ENCODE data around the gene HTRA2.
"Not testable (repeated sequence)": the region's sequence is repeated elsewhere in the genome, so short reads cannot be mapped to it uniquely, and the experiment has no call there.

The HTRA2 gene

GRCh38 chr2:74554820-74555531 lies 25.2 kb downstream of the HTRA2 start:
- in situ Hi-C loops (cut with MboI; ENCODE audit: low pct_unique_long_range_greater_than_20kb, low sequenced_read_pairs) = no loop called here

GRCh38 chr2:74555610-74556103 lies 25.9 kb downstream of the HTRA2 start:
- in situ Hi-C loops (cut with MboI; ENCODE audit: low pct_unique_long_range_greater_than_20kb, low sequenced_read_pairs) = no loop called here
- DNase-seq = peak; percentile 54

More at GRCh38 chr2:74554820-74555531, 25.2 kb downstream of the HTRA2 start:
- no peak for DNase-seq

- no peak for DNase-seq
- in situ Hi-C loops (cut with MboI; ENCODE audit: low pct_unique_long_range_greater_than_20kb, low sequenced_read_pairs) = no loop called here
Measured at GRCh38 chr2:74556159-74556558, 26.4 kb downstream of the HTRA2 start.

- in situ Hi-C loops (cut with MboI; ENCODE audit: low pct_unique_long_range_greater_than_20kb, low sequenced_read_pairs) = no loop called here
- no peak for DNase-seq
Measured at GRCh38 chr2:74556831-74557370, 27.2 kb downstream of the HTRA2 start.

- in situ Hi-C loops (cut with MboI; ENCODE audit: low pct_unique_long_range_greater_than_20kb, low sequenced_read_pairs) = no loop called here
- no peak for DNase-seq
Measured at GRCh38 chr2:74558284-74559230, 28.8 kb downstream of the HTRA2 start.

- DNase-seq = no peak
- in situ Hi-C loops (cut with MboI; ENCODE audit: low pct_unique_long_range_greater_than_20kb, low sequenced_read_pairs) = no loop called here
Measured at GRCh38 chr2:74559912-74560311, 30.2 kb downstream of the HTRA2 start.

GRCh38 chr2:74560591-74560990 lies 30.9 kb downstream of the HTRA2 start:
- DNase-seq = peak; percentile 33
- in situ Hi-C loops (cut with MboI; ENCODE audit: low pct_unique_long_range_greater_than_20kb, low sequenced_read_pairs) = no loop called here

- in situ Hi-C loops (cut with MboI; ENCODE audit: low pct_unique_long_range_greater_than_20kb, low sequenced_read_pairs); DNase-seq: not testable (repeated sequence)
Measured at GRCh38 chr2:74561022-74561421, 31.3 kb downstream of the HTRA2 start.

GRCh38 chr2:74562126-74562775 lies 32.5 kb downstream of the HTRA2 start:
- in situ Hi-C loops (cut with MboI; ENCODE audit: low pct_unique_long_range_greater_than_20kb, low sequenced_read_pairs) = no loop called here

GRCh38 chr2:74564222-74564621 lies 34.5 kb downstream of the HTRA2 start:
- in situ Hi-C loops (cut with MboI; ENCODE audit: low pct_unique_long_range_greater_than_20kb, low sequenced_read_pairs) = no loop called here
- no peak for DNase-seq

More at GRCh38 chr2:74562126-74562775, 32.5 kb downstream of the HTRA2 start:
- peak; percentile 45 for DNase-seq

- in situ Hi-C loops (cut with MboI; ENCODE audit: low pct_unique_long_range_greater_than_20kb, low sequenced_read_pairs) = no loop called here
- DNase-seq = no peak
Measured at GRCh38 chr2:74566076-74566753, 36.5 kb downstream of the HTRA2 start.

- no peak for DNase-seq
- in situ Hi-C loops (cut with MboI; ENCODE audit: low pct_unique_long_range_greater_than_20kb, low sequenced_read_pairs) = no loop called here
Measured at GRCh38 chr2:74566754-74567085, 37.0 kb downstream of the HTRA2 start.

- DNase-seq = no peak
- in situ Hi-C loops (cut with MboI; ENCODE audit: low pct_unique_long_range_greater_than_20kb, low sequenced_read_pairs) = no loop called here
Measured at GRCh38 chr2:74567881-74568280, 38.1 kb downstream of the HTRA2 start.

- no peak for DNase-seq
- in situ Hi-C loops (cut with MboI; ENCODE audit: low pct_unique_long_range_greater_than_20kb, low sequenced_read_pairs) = no loop called here
Measured at GRCh38 chr2:74569686-74570085, 40.0 kb downstream of the HTRA2 start.

- in situ Hi-C loops (cut with MboI; ENCODE audit: low pct_unique_long_range_greater_than_20kb, low sequenced_read_pairs) = no loop called here
- DNase-seq = peak; percentile 63
Measured at GRCh38 chr2:74571058-74571457, 41.3 kb downstream of the HTRA2 start.

- in situ Hi-C loops (cut with MboI; ENCODE audit: low pct_unique_long_range_greater_than_20kb, low sequenced_read_pairs) = no loop called here
- DNase-seq = peak; percentile 40
Measured at GRCh38 chr2:74572178-74572925, 42.6 kb downstream of the HTRA2 start.

GRCh38 chr2:74573747-74574562 lies 44.2 kb downstream of the HTRA2 start:
- peak; percentile 96 for DNase-seq
- in situ Hi-C loops (cut with MboI; ENCODE audit: low pct_unique_long_range_greater_than_20kb, low sequenced_read_pairs) = no loop called here

Measured in KBM-7 (cell line).